IMR-90 (cell line): Measurements from ENCODE around the gene RAPSN. TPM values are rescaled to one million over a fixed set of nuclear protein-coding genes. Genes with fewer than 3 reads are reported as not detected.

Experiments
- ATAC-seq: fragments of 200-7000 bp; cut with Tn5 transposase; 2 replicates; pipeline ENCODE4 v1.9.1; 2020; ENCODE audit warnings: low read depth, mild to moderate bottlenecking, moderate library complexity
- BruUV-seq: library from RNA; stranded (reverse); fragments of 400-500 nt; replicated peaks from 2 replicates; lab custom pipeline; 2021; lab: Mats Ljungman, UMichigan
- CTCF ChIA-PET: fragments of 300-600 bp; formaldehyde crosslinking; extraction: SDS; loops from one replicate; lab custom pipeline; 2021; ENCODE audit warnings: antibody characterized with exemption; lab: Yijun Ruan, JAX
- POLR2A ChIA-PET: fragments of 300-600 bp; sonication (Branson Sonifier 250); formaldehyde crosslinking; loops from one replicate; lab custom pipeline; 2022; ENCODE audit warnings: antibody characterized with exemption; ENCODE audit not compliant: unreplicated experiment; lab: Charles Lee
- DNase-seq: peaks from one replicate; pipeline ENCODE4 v3.0.0; 2013
- H2AFZ ChIP-seq: replicated peaks from 2 replicates; pipeline ENCODE3; 2013; ENCODE audit warnings: low read length, mild to moderate bottlenecking; ENCODE audit not compliant: poor library complexity
- H2AK5ac ChIP-seq: 2 replicates; pipeline ENCODE4 v1.6.1; 2013; ENCODE audit warnings: low read depth, low read length, inconsistent platforms
- H2AK9ac ChIP-seq: replicated peaks from 2 replicates; pipeline ENCODE3; 2013; ENCODE audit warnings: mild to moderate bottlenecking, low read depth, low read length, moderate library complexity; ENCODE audit not compliant: poor library complexity
- H2BK120ac ChIP-seq: 2 replicates; pipeline ENCODE4 v1.6.1; 2013; ENCODE audit warnings: low read depth, low read length, inconsistent platforms
- H2BK15ac ChIP-seq: 3 replicates; pipeline ENCODE4 v1.6.1; 2013; ENCODE audit warnings: low read depth, low read length, inconsistent platforms
- H2BK20ac ChIP-seq: 2 replicates; pipeline ENCODE4 v1.6.1; 2013; ENCODE audit warnings: low read depth, mild to moderate bottlenecking, inconsistent platforms, low read length, moderate library complexity
- H2BK5ac ChIP-seq: 2 replicates; pipeline ENCODE4 v1.6.1; 2013; ENCODE audit warnings: mild to moderate bottlenecking, low read depth, low read length, inconsistent platforms; ENCODE audit not compliant: poor library complexity, severe bottlenecking
- H3K14ac ChIP-seq: replicated peaks from 2 replicates; pipeline ENCODE4 v1.6.1; 2013; ENCODE audit warnings: low read depth, low read length, inconsistent platforms
- H3K18ac ChIP-seq: 2 replicates; pipeline ENCODE4 v1.6.1; 2013; ENCODE audit warnings: low read depth, low read length, control low read depth
- H3K23ac ChIP-seq: 2 replicates; pipeline ENCODE4 v1.6.1; 2013; ENCODE audit warnings: low read depth, low read length, inconsistent platforms
- H3K27ac ChIP-seq: 2 replicates; pipeline ENCODE4 v1.5.1; 2013; ENCODE audit warnings: mild to moderate bottlenecking, control low read depth, low read length; ENCODE audit not compliant: insufficient read depth
- H3K27me3 ChIP-seq: 2 replicates; pipeline ENCODE4 v1.6.1; 2013; ENCODE audit warnings: low read length; ENCODE audit not compliant: control insufficient read depth, insufficient read depth
- H3K36me3 ChIP-seq: 2 replicates; pipeline ENCODE4 v1.6.1; 2013; ENCODE audit warnings: low read length, mixed read lengths; ENCODE audit not compliant: control insufficient read depth, insufficient read depth
- H3K4ac ChIP-seq: 2 replicates; pipeline ENCODE4 v1.6.1; 2013; ENCODE audit warnings: low read depth, low read length, inconsistent platforms
- H3K4me1 ChIP-seq: 2 replicates; pipeline ENCODE4 v1.6.1; 2013; ENCODE audit warnings: low read length, mixed read lengths; ENCODE audit not compliant: control insufficient read depth, insufficient read depth
- H3K4me2 ChIP-seq: 2 replicates; pipeline ENCODE4 v1.6.1; 2013; ENCODE audit warnings: low read depth, mild to moderate bottlenecking, control low read depth, low read length, moderate library complexity
- H3K4me3 ChIP-seq: 2 replicates; pipeline ENCODE4 v1.5.1; 2013; ENCODE audit warnings: low read depth, mild to moderate bottlenecking, control low read depth, low read length, moderate library complexity; ENCODE audit not compliant: insufficient read depth
- H3K56ac ChIP-seq: 2 replicates; pipeline ENCODE4 v1.6.1; 2013; ENCODE audit warnings: low read length, inconsistent platforms; ENCODE audit not compliant: insufficient read depth; ENCODE audit errors: extremely low read depth
- H3K79me1 ChIP-seq, 2 experiments: 2 replicates each; pipeline ENCODE4 v1.6.1; 2013; ENCODE audit warnings: low read length in 2 of 2, inconsistent platforms in 1 of 2, low read depth in 1 of 2
- H3K9ac ChIP-seq: 2 replicates; pipeline ENCODE4 v1.6.1; 2013; ENCODE audit warnings: low read depth, low read length, control low read depth
- H3K9me1 ChIP-seq: 2 replicates; pipeline ENCODE4 v1.6.1; 2013; ENCODE audit warnings: low read length, inconsistent platforms; ENCODE audit not compliant: insufficient read depth
- H3K9me3 ChIP-seq: 2 replicates; pipeline ENCODE4 v1.6.1; 2013; ENCODE audit warnings: low read length; ENCODE audit not compliant: control insufficient read depth, insufficient read depth
- H4K20me1 ChIP-seq: 2 replicates; pipeline ENCODE4 v1.6.1; 2013; ENCODE audit warnings: low read length, inconsistent platforms; ENCODE audit not compliant: insufficient read depth
- H4K5ac ChIP-seq: 2 replicates; pipeline ENCODE4 v1.6.1; 2013; ENCODE audit warnings: mild to moderate bottlenecking, low read depth, low read length, control low read depth
- H4K8ac ChIP-seq, 2 experiments: 2 replicates each; pipeline ENCODE4 v1.6.1; 2013; ENCODE audit warnings: low read depth in 2 of 2, low read length in 2 of 2, control low read depth in 1 of 2, inconsistent platforms in 1 of 2
- H4K91ac ChIP-seq: 2 replicates; pipeline ENCODE4 v1.6.1; 2013; ENCODE audit warnings: low read depth, low read length, inconsistent platforms; ENCODE audit not compliant: insufficient read depth
- BHLHE40 ChIP-seq: fragments of 150-350 bp; IDR thresholded peaks from 2 replicates; pipeline ENCODE4 v1.6.1; 2016; ENCODE audit warnings: mild to moderate bottlenecking, low read depth, low read length
- CEBPB ChIP-seq: IDR thresholded peaks from 2 replicates; pipeline ENCODE4 v1.6.1; 2012; ENCODE audit warnings: low read depth, low read length, improper control_type of control experiment
- CHD1 ChIP-seq: IDR thresholded peaks from 2 replicates; pipeline ENCODE4 v1.6.1; 2012; ENCODE audit warnings: low read depth, low read length, improper control_type of control experiment
- CTCF ChIP-seq: conservative IDR thresholded peaks from 2 replicates; pipeline ENCODE4 v1.5.1; 2012; ENCODE audit warnings: mild to moderate bottlenecking, low read depth, low read length, improper control_type of control experiment
- FOS ChIP-seq: fragments of 150-350 bp; IDR thresholded peaks from 2 replicates; pipeline ENCODE4 v1.6.1; 2016; ENCODE audit warnings: low read depth, low read length
- MAFK ChIP-seq: IDR thresholded peaks from 2 replicates; pipeline ENCODE4 v1.6.1; 2012; ENCODE audit warnings: low read depth, low read length, improper control_type of control experiment
- MAZ ChIP-seq: IDR thresholded peaks from 2 replicates; pipeline ENCODE4 v1.6.1; 2012; ENCODE audit warnings: low read depth, mild to moderate bottlenecking, low read length, improper control_type of control experiment, moderate library complexity, borderline replicate concordance
- MXI1 ChIP-seq: IDR thresholded peaks from 2 replicates; pipeline ENCODE4 v1.6.1; 2012; ENCODE audit warnings: low read depth, mild to moderate bottlenecking, low read length, moderate library complexity, borderline replicate concordance
- NFE2L2 ChIP-seq: fragments of 150-350 bp; IDR thresholded peaks from 2 replicates; pipeline ENCODE4 v1.6.1; 2016; ENCODE audit warnings: low read depth, mild to moderate bottlenecking, low read length
- POLR2A ChIP-seq: IDR thresholded peaks from 2 replicates; pipeline ENCODE4 v1.6.1; 2012; ENCODE audit warnings: mild to moderate bottlenecking, low read depth, low read length
- RAD21 ChIP-seq: IDR thresholded peaks from 2 replicates; pipeline ENCODE4 v1.6.1; 2012; ENCODE audit warnings: low read length, improper control_type of control experiment
- RCOR1 ChIP-seq: IDR thresholded peaks from 2 replicates; pipeline ENCODE4 v1.6.1; 2012; ENCODE audit warnings: mild to moderate bottlenecking, low read length, improper control_type of control experiment; ENCODE audit not compliant: insufficient replicate concordance
- RFX5 ChIP-seq: IDR thresholded peaks from 2 replicates; pipeline ENCODE4 v1.8.0; 2012; ENCODE audit warnings: low read depth, mild to moderate bottlenecking, low read length, moderate library complexity
- SMC3 ChIP-seq: fragments of 150-350 bp; IDR thresholded peaks from 2 replicates; pipeline ENCODE4 v1.6.1; 2016; ENCODE audit warnings: low read depth, mild to moderate bottlenecking, antibody characterized with exemption, low read length, moderate library complexity
- WGBS, 2 experiments: methylation state at CpG; one replicate each; pipeline versions ENCODE4 v1.1.5 to v1.1.7; 2013; ENCODE audit warnings: missing lambda C conversion rate in 2 of 2; ENCODE audit not compliant: insufficient read length in 1 of 2; ENCODE audit errors: extremely low coverage in 2 of 2; 5-methylcytosine and 5-hydroxymethylcytosine counted together
- dilution Hi-C: fragments of 300-500 bp; cut with HindIII; formaldehyde crosslinking; loops from one replicate; pipeline ENCODE4 v1.14.3; 2018; ENCODE audit warnings: low sequenced_read_pairs; ENCODE audit not compliant: unreplicated experiment
- in situ Hi-C: fragments of 300-500 bp; cut with MboI; formaldehyde crosslinking; loops from 3 replicates; pipeline ENCODE4 v1.14.3; 2019; ENCODE audit warnings: low sequenced_read_pairs, inconsistent platforms, mixed read lengths
- intact Hi-C: fragments of 100-400 bp; cut with micrococcal nuclease; formaldehyde crosslinking; loops from 2 replicates; pipeline ENCODE4 v1.10.0; 2022
- polyA plus RNA-seq, 3 experiments: library from polyadenylated mRNA; depleted of rRNA; stranded (reverse); fragments of >200 nt; gene quantifications; 2 replicates each; pipeline ENCODE4 v1.2.3, GENCODE V29; 2012; ENCODE audit warnings: low replicate concordance in 1 of 3
- total RNA-seq: library from RNA; depleted of rRNA; stranded (reverse); fragments of >200 nt; gene quantifications from 2 replicates; pipeline ENCODE4 v1.2.3, GENCODE V29; 2012
- TF ChIP-seq, protein P1 (sequence below): fragments of 150-350 bp; IDR thresholded peaks from 2 replicates; pipeline ENCODE4 v1.6.1; 2016; ENCODE audit warnings: low read depth, mild to moderate bottlenecking, low read length, moderate library complexity, borderline replicate concordance
- TF ChIP-seq, protein P2 (sequence below): fragments of 150-350 bp; IDR thresholded peaks from 2 replicates; pipeline ENCODE4 v1.6.1; 2017; ENCODE audit warnings: mild to moderate bottlenecking, antibody characterized with exemption, low read length, low read depth

The RAPSN gene
- total and polyA plus RNA-seq, 2 of the 4 experiments (the other 2 are of a cell fraction): 0.03 TPM; not detected in 1

DNA sequence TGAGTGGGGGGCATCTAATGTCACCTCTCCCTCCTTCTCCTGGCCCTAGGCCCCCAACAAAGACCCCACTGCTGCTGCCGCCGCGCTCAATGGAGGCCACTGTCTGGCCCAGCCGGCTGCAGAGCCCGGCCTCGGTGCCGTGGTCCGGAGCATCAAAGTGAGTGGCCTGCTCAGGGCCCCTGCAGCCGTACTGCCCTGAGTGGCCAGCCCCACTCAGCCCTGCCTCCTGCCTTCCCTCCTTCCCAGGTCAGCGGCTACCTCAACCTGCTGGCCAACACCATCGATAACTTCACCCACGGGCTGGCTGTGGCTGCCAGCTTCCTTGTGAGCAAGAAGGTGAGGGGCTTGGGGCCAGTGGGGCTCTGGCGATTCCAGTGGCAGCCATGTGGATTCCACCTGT lies 35.6 kb downstream of the RAPSN start:
- Histone ChIP-seq H2AK9ac (peak overlapping the region; percentile 93), H3K18ac (peak overlapping the region; percentile 12), H3K9ac (0 out of 2 replicates have a peak overlapping the region, but pooled peaks have one; percentile 15), H3K23ac (0 out of 2 replicates have a peak overlapping the region, but pooled peaks have one; percentile 1), H2AFZ (no peak overlapping the region), H3K27me3 (no peaks in the 10 kb centered on the region), H3K27ac (peak overlapping the region; percentile 79), H3K4ac (peak overlapping the region; percentile 85), H3K4me2 (no peak overlapping the region), H3K4me1 (peaks cover 56% of the 10 kb centered on the region), H2BK5ac (peak overlapping the region; percentile 74), H4K8ac (peak overlapping the region; percentile 48 to 69; a peak in 3 of 4 replicates), H3K79me1 (peaks cover 23 to 74% of the 10 kb centered on the region in 2 experiments; a peak in 3 of 4 replicates), H2AK5ac (peak overlapping the region; percentile 99), H2BK15ac (peak overlapping the region; percentile 73; the same call in 2 of the 3 replicates), H4K91ac (peak overlapping the region; percentile 88), H4K20me1 (peaks cover 31% of the 10 kb centered on the region; the same call in 1 of the 2 replicates), H3K36me3 (peaks cover 61% of the 10 kb centered on the region), H2BK20ac (peak overlapping the region; percentile 22; the same call in 1 of the 2 replicates), H2BK120ac (peak overlapping the region; percentile 91), H3K14ac (peak overlapping the region; percentile 41), H3K4me3 (no peak overlapping the region), H4K5ac (peak overlapping the region; percentile 42; the same call in 1 of the 2 replicates), H3K56ac (no peak overlapping the region), H3K9me3 (no peaks in the 10 kb centered on the region), H3K9me1 (peaks cover 6% of the 10 kb centered on the region; the same call in 1 of the 2 replicates)
- ChIA-PET POLR2A (interaction anchor here (0.6 kb wide), 1 partner anchor 700 kb away, joined by 3 read pairs; no protein-coding TSS in a partner anchor), CTCF (no interaction called here)
- ATAC-seq (no peak), DNase-seq (no peak)
- no TSS peak for BruUV-seq
- intact Hi-C loops (no loop called here), dilution Hi-C loops (no loop called here), in situ Hi-C loops (no loop called here)
- TF ChIP-seq RAD21 (no peak), SMC3 (no peak), MAZ (no peak), RCOR1 (no peak), CTCF (no peak), FOS (no peak), MXI1 (no peak), BHLHE40 (no peak), NFE2L2 (no peak), CEBPB (no peak), RFX5 (no peak), POLR2A (no peak), CHD1 (no peak), MAFK (no peak)
- TF ChIP-seq, protein P1, sequence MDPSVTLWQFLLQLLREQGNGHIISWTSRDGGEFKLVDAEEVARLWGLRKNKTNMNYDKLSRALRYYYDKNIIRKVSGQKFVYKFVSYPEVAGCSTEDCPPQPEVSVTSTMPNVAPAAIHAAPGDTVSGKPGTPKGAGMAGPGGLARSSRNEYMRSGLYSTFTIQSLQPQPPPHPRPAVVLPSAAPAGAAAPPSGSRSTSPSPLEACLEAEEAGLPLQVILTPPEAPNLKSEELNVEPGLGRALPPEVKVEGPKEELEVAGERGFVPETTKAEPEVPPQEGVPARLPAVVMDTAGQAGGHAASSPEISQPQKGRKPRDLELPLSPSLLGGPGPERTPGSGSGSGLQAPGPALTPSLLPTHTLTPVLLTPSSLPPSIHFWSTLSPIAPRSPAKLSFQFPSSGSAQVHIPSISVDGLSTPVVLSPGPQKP: no peak
- TF ChIP-seq, protein P2, sequence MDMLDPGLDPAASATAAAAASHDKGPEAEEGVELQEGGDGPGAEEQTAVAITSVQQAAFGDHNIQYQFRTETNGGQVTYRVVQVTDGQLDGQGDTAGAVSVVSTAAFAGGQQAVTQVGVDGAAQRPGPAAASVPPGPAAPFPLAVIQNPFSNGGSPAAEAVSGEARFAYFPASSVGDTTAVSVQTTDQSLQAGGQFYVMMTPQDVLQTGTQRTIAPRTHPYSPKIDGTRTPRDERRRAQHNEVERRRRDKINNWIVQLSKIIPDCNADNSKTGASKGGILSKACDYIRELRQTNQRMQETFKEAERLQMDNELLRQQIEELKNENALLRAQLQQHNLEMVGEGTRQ: no peak
- WGBS, 2 experiments: 100% methylated on average over 6 of the region's 13 CpGs; no CpG with 5 or more reads in 1 of the 2 experiments
